Cardiac fibroblast (primary cell): Measurements from ENCODE around the gene NFIB.
A peak's percentile ranks its signal among the peaks of the same experiment; 100 is the strongest.

Experiments used
- DNase-seq, 2 donors: peaks; one replicate each; pipeline versions ENCODE4 v3.0.0 to v3.0.0-alpha.2; 2010; ENCODE audit warnings: low read depth in 2 of 2
- H3K4me3 ChIP-seq, 2 donors: replicated peaks in 1 of 2; 1 replicate in 1 of 2; 2 replicates in 1 of 2; pipeline ENCODE4 v1.5.1; 2011; ENCODE audit warnings: low read depth in 2 of 2, low read length in 2 of 2, mild to moderate bottlenecking in 2 of 2, moderate library complexity in 1 of 2
- CTCF ChIP-seq: IDR thresholded peaks from one replicate; pipeline ENCODE4 v1.5.1; 2011; ENCODE audit warnings: low read depth, mild to moderate bottlenecking, low read length, inconsistent platforms

NFIB gene

GRCh38 chr9:14256588-14256987 is 57.4 kb downstream of the NFIB start:
- no peak for TF ChIP-seq CTCF
- DNase-seq: peak; percentile 27 to 45
- H3K4me3 ChIP-seq: no peak overlapping the region

GRCh38 chr9:14251154-14252071 is 62.5 kb downstream of the NFIB start:
- peak overlapping the region in 1 of 2 donors; percentile 19 for H3K4me3 ChIP-seq
- no peak for TF ChIP-seq CTCF
- peak; percentile 88 to 93 for DNase-seq

- no peak overlapping the region for H3K4me3 ChIP-seq
- TF ChIP-seq CTCF: no peak
- DNase-seq: peak in 1 of 2 donors; percentile 54
Measured at GRCh38 chr9:14250794-14251153, 63.2 kb downstream of the NFIB start.

GRCh38 chr9:14249527-14249926 is 64.4 kb downstream of the NFIB start:
- TF ChIP-seq CTCF: no peak
- no peak for DNase-seq
- H3K4me3 ChIP-seq: no peak overlapping the region

- no peak for DNase-seq
- no peak for TF ChIP-seq CTCF
- no peak overlapping the region for H3K4me3 ChIP-seq
Measured at GRCh38 chr9:14248149-14248548, 65.8 kb downstream of the NFIB start.

GRCh38 chr9:14247577-14247976 is 66.4 kb downstream of the NFIB start:
- no peak for DNase-seq
- TF ChIP-seq CTCF: no peak
- no peak overlapping the region for H3K4me3 ChIP-seq
